Measurements from ENCODE around the gene TMEM117.
"Not testable (repeated sequence)": the region's sequence is repeated elsewhere in the genome, so short reads cannot be mapped to it uniquely, and the experiment has no call there.

The TMEM117 gene

GRCh38 chr12:43871258-43871657, 35.4 kb downstream of the TMEM117 start:
- H2BK15ac ChIP-seq (ENCODE audit: low read length); H2BK120ac ChIP-seq (ENCODE audit: low read depth, low read length); H3K4me2 ChIP-seq (ENCODE audit: insufficient read depth, low read length, poor library complexity, severe bottlenecking); H3K9ac ChIP-seq (ENCODE audit: low read depth, low read length, poor library complexity); H2BK5ac ChIP-seq (ENCODE audit: low read length); H3K4me3 ChIP-seq (ENCODE audit: low read length in 2 of 2); H4K8ac ChIP-seq (ENCODE audit: low read depth, low read length); H3K9me3 ChIP-seq (replicated peaks in 1 of 2; ENCODE audit: control insufficient read depth in 2 of 2, insufficient read depth in 1 of 2, low read depth in 1 of 2, low read length in 2 of 2); H3K27me3 ChIP-seq (ENCODE audit: control insufficient read depth in 3 of 3, insufficient read depth in 3 of 3, low read depth in 1 of 3, low read length in 3 of 3); H2BK12ac ChIP-seq (ENCODE audit: low read length); H3K27ac ChIP-seq (replicated peaks; ENCODE audit: low read length); H3K36me3 ChIP-seq (replicated peaks in 1 of 2; ENCODE audit: control insufficient read depth in 2 of 2, insufficient read depth in 2 of 2, low read length in 2 of 2); H3K18ac ChIP-seq (ENCODE audit: low read length); H3K4ac ChIP-seq (ENCODE audit: low read length); DNase-seq (ENCODE audit: low spot score); H2AFZ ChIP-seq (ENCODE audit: low read length); H3K14ac ChIP-seq (ENCODE audit: low read length); H2AK5ac ChIP-seq (ENCODE audit: low read depth, low read length); H3K4me1 ChIP-seq (ENCODE audit: control insufficient read depth in 2 of 2, insufficient read depth in 1 of 2, low read depth in 1 of 2, low read length in 2 of 2); H3K79me1 ChIP-seq (ENCODE audit: low read depth, low read length); H3K23ac ChIP-seq (ENCODE audit: low read depth, low read length, poor library complexity); H4K91ac ChIP-seq (ENCODE audit: low read depth, low read length, poor library complexity): not testable (repeated sequence)
- no CpG with 5 or more reads among the region's 2 CpGs for WGBS, 2 donors (ENCODE audit: extremely low coverage in 2 of 2, insufficient read length in 2 of 2, insufficient replicate concordance in 1 of 2)

- H3K4ac ChIP-seq (ENCODE audit: low read length) = no peak overlapping the region
- no CpG with 5 or more reads among the region's 2 CpGs for WGBS, 2 donors (ENCODE audit: extremely low coverage in 2 of 2, insufficient read length in 2 of 2, insufficient replicate concordance in 1 of 2)
- no peak for DNase-seq (ENCODE audit: low spot score)
- no peak overlapping the region for H2BK5ac ChIP-seq (ENCODE audit: low read length)
- no peak overlapping the region for H3K27ac ChIP-seq (replicated peaks; ENCODE audit: low read length)
- H2BK12ac ChIP-seq (ENCODE audit: low read length) = no peak overlapping the region
- H4K8ac ChIP-seq (ENCODE audit: low read depth, low read length) = no peak overlapping the region
- no peak overlapping the region for H3K14ac ChIP-seq (ENCODE audit: low read length)
- H3K9ac ChIP-seq (ENCODE audit: low read depth, low read length, poor library complexity) = no peak overlapping the region
- no peak overlapping the region for H2AFZ ChIP-seq (ENCODE audit: low read length)
- H2AK5ac ChIP-seq (ENCODE audit: low read depth, low read length) = no peak overlapping the region
- H3K4me1 ChIP-seq (ENCODE audit: control insufficient read depth in 2 of 2, insufficient read depth in 1 of 2, low read depth in 1 of 2, low read length in 2 of 2) = no peaks in the 10 kb centered on the region
- no peak overlapping the region for H3K23ac ChIP-seq (ENCODE audit: low read depth, low read length, poor library complexity)
- no peaks in the 10 kb centered on the region for H3K27me3 ChIP-seq (ENCODE audit: control insufficient read depth in 3 of 3, insufficient read depth in 3 of 3, low read depth in 1 of 3, low read length in 3 of 3)
- H2BK120ac ChIP-seq (ENCODE audit: low read depth, low read length) = no peak overlapping the region
- H2BK15ac ChIP-seq (ENCODE audit: low read length) = no peak overlapping the region
- H3K36me3 ChIP-seq (replicated peaks in 1 of 2; ENCODE audit: control insufficient read depth in 2 of 2, insufficient read depth in 2 of 2, low read length in 2 of 2) = no peaks in the 10 kb centered on the region
- H3K9me3 ChIP-seq (replicated peaks in 1 of 2; ENCODE audit: control insufficient read depth in 2 of 2, insufficient read depth in 1 of 2, low read depth in 1 of 2, low read length in 2 of 2) = no peaks in the 10 kb centered on the region
- no peak overlapping the region for H3K18ac ChIP-seq (ENCODE audit: low read length)
- no peaks in the 10 kb centered on the region for H3K79me1 ChIP-seq (ENCODE audit: low read depth, low read length)
- H3K4me3 ChIP-seq (ENCODE audit: low read length in 2 of 2) = no peak overlapping the region
- no peak overlapping the region for H3K4me2 ChIP-seq (ENCODE audit: insufficient read depth, low read length, poor library complexity, severe bottlenecking)
- H4K91ac ChIP-seq (ENCODE audit: low read depth, low read length, poor library complexity) = no peak overlapping the region
These were observed 36.5 kb downstream of the TMEM117 start for GRCh38 chr12:43872396-43872795.

- H3K4ac ChIP-seq (ENCODE audit: low read length) = no peak overlapping the region
- H3K4me1 ChIP-seq (ENCODE audit: control insufficient read depth in 2 of 2, insufficient read depth in 1 of 2, low read depth in 1 of 2, low read length in 2 of 2) = no peaks in the 10 kb centered on the region
- H3K14ac ChIP-seq (ENCODE audit: low read length) = no peak overlapping the region
- no peak overlapping the region for H2BK15ac ChIP-seq (ENCODE audit: low read length)
- H2AFZ ChIP-seq (ENCODE audit: low read length) = peak overlapping the region; percentile 45
- H3K27ac ChIP-seq (replicated peaks; ENCODE audit: low read length) = no peak overlapping the region
- no peak overlapping the region for H2AK5ac ChIP-seq (ENCODE audit: low read depth, low read length)
- no peak overlapping the region for H3K23ac ChIP-seq (ENCODE audit: low read depth, low read length, poor library complexity)
- H4K91ac ChIP-seq (ENCODE audit: low read depth, low read length, poor library complexity) = no peak overlapping the region
- no peak overlapping the region for H3K9ac ChIP-seq (ENCODE audit: low read depth, low read length, poor library complexity)
- no peaks in the 10 kb centered on the region for H3K79me1 ChIP-seq (ENCODE audit: low read depth, low read length)
- no peaks in the 10 kb centered on the region for H3K27me3 ChIP-seq (ENCODE audit: control insufficient read depth in 3 of 3, insufficient read depth in 3 of 3, low read depth in 1 of 3, low read length in 3 of 3)
- H3K18ac ChIP-seq (ENCODE audit: low read length) = no peak overlapping the region
- no peaks in the 10 kb centered on the region for H3K9me3 ChIP-seq (replicated peaks in 1 of 2; ENCODE audit: control insufficient read depth in 2 of 2, insufficient read depth in 1 of 2, low read depth in 1 of 2, low read length in 2 of 2)
- H2BK120ac ChIP-seq (ENCODE audit: low read depth, low read length) = no peak overlapping the region
- no peak overlapping the region for H3K4me2 ChIP-seq (ENCODE audit: insufficient read depth, low read length, poor library complexity, severe bottlenecking)
- no peak for DNase-seq (ENCODE audit: low spot score)
- H3K4me3 ChIP-seq (ENCODE audit: low read length in 2 of 2) = no peak overlapping the region
- H2BK5ac ChIP-seq (ENCODE audit: low read length) = no peak overlapping the region
- H2BK12ac ChIP-seq (ENCODE audit: low read length) = no peak overlapping the region
- H3K36me3 ChIP-seq (replicated peaks in 1 of 2; ENCODE audit: control insufficient read depth in 2 of 2, insufficient read depth in 2 of 2, low read length in 2 of 2) = no peaks in the 10 kb centered on the region
- no CpG with 5 or more reads among the region's 3 CpGs for WGBS, 2 donors (ENCODE audit: extremely low coverage in 2 of 2, insufficient read length in 2 of 2, insufficient replicate concordance in 1 of 2)
- no peak overlapping the region for H4K8ac ChIP-seq (ENCODE audit: low read depth, low read length)
These were observed 42.2 kb downstream of the TMEM117 start for GRCh38 chr12:43878050-43878449.

- Histone ChIP-seq H3K18ac (ENCODE audit: low read length) (no peak overlapping the region), H3K4me3 (ENCODE audit: low read length in 2 of 2) (no peak overlapping the region), H3K23ac (ENCODE audit: low read depth, low read length, poor library complexity) (no peak overlapping the region), H3K14ac (ENCODE audit: low read length) (no peak overlapping the region), H3K4ac (ENCODE audit: low read length) (no peak overlapping the region), H3K79me1 (ENCODE audit: low read depth, low read length) (no peaks in the 10 kb centered on the region), H3K4me2 (ENCODE audit: insufficient read depth, low read length, poor library complexity, severe bottlenecking) (no peak overlapping the region), H2BK120ac (ENCODE audit: low read depth, low read length) (no peak overlapping the region), H2AFZ (ENCODE audit: low read length) (no peak overlapping the region), H3K36me3 (replicated peaks in 1 of 2; ENCODE audit: control insufficient read depth in 2 of 2, insufficient read depth in 2 of 2, low read length in 2 of 2) (no peaks in the 10 kb centered on the region), H4K8ac (ENCODE audit: low read depth, low read length) (no peak overlapping the region), H2BK12ac (ENCODE audit: low read length) (no peak overlapping the region), H2AK5ac (ENCODE audit: low read depth, low read length) (no peak overlapping the region), H3K9me3 (replicated peaks in 1 of 2; ENCODE audit: control insufficient read depth in 2 of 2, insufficient read depth in 1 of 2, low read depth in 1 of 2, low read length in 2 of 2) (no peaks in the 10 kb centered on the region), H2BK5ac (ENCODE audit: low read length) (no peak overlapping the region), H4K91ac (ENCODE audit: low read depth, low read length, poor library complexity) (no peak overlapping the region), H3K9ac (ENCODE audit: low read depth, low read length, poor library complexity) (no peak overlapping the region), H3K27me3 (ENCODE audit: control insufficient read depth in 3 of 3, insufficient read depth in 3 of 3, low read depth in 1 of 3, low read length in 3 of 3) (no peaks in the 10 kb centered on the region), H3K27ac (replicated peaks; ENCODE audit: low read length) (no peak overlapping the region), H3K4me1 (ENCODE audit: control insufficient read depth in 2 of 2, insufficient read depth in 1 of 2, low read depth in 1 of 2, low read length in 2 of 2) (peaks cover 6 to 8% of the 10 kb centered on the region in 2 donors), H2BK15ac (ENCODE audit: low read length) (no peak overlapping the region)
- DNase-seq (ENCODE audit: low spot score) = no peak
- WGBS, 2 donors (ENCODE audit: extremely low coverage in 2 of 2, insufficient read length in 2 of 2, insufficient replicate concordance in 1 of 2) = no CpG with 5 or more reads among the region's 1 CpG
These were observed 44.7 kb downstream of the TMEM117 start for GRCh38 chr12:43880547-43880946.
